CD14-positive monocyte (primary cell): ENCODE results near the gene CCDC40. TPM values are rescaled to one million over a fixed set of nuclear protein-coding genes. Genes with fewer than 3 reads are reported as not detected.

Source experiments
- DNase-seq, 3 donors: peaks; one replicate each; pipeline ENCODE4 v3.0.0-alpha.2; 2011 to 2022
- H2AFZ ChIP-seq: 2 replicates; pipeline ENCODE4 v1.6.0; 2012; ENCODE audit warnings: mild to moderate bottlenecking, low read depth, low read length, inconsistent platforms; ENCODE audit not compliant: insufficient read depth, poor library complexity, severe bottlenecking
- H3K27ac ChIP-seq, 2 donors: 1 replicate in 1 of 2; 2 replicates in 1 of 2; pipeline ENCODE4 v1.5.1; 2012 to 2013; ENCODE audit warnings: low read length in 2 of 2, control low read depth in 1 of 2, inconsistent platforms in 1 of 2, low read depth in 1 of 2, mild to moderate bottlenecking in 1 of 2
- H3K27me3 ChIP-seq, 2 donors: one replicate each; pipeline versions ENCODE4 v1.6.0 to v1.6.1; 2011 to 2013; ENCODE audit warnings: low read length in 2 of 2; ENCODE audit not compliant: control insufficient read depth in 2 of 2, insufficient read depth in 2 of 2
- H3K36me3 ChIP-seq, 2 donors: replicated peaks in 1 of 2; 1 replicate in 1 of 2; 2 replicates in 1 of 2; pipeline versions ENCODE4 v1.5.1 to v1.6.1; 2012 to 2013; ENCODE audit warnings: low read length in 2 of 2, control low read depth in 1 of 2, inconsistent platforms in 1 of 2, mild to moderate bottlenecking in 1 of 2; ENCODE audit not compliant: insufficient read depth in 2 of 2, control insufficient read depth in 1 of 2
- H3K4me1 ChIP-seq, 2 donors: 1 replicate in 1 of 2; 2 replicates in 1 of 2; pipeline versions ENCODE4 v1.5.1 to v1.6.1; 2012 to 2013; ENCODE audit warnings: low read length in 2 of 2, control low read depth in 1 of 2, inconsistent platforms in 1 of 2, mild to moderate bottlenecking in 1 of 2, moderate library complexity in 1 of 2; ENCODE audit not compliant: insufficient read depth in 2 of 2, control insufficient read depth in 1 of 2
- H3K4me2 ChIP-seq: replicated peaks from 2 replicates; pipeline ENCODE3; 2012; ENCODE audit warnings: low read length, moderate library complexity, mild to moderate bottlenecking; ENCODE audit not compliant: poor library complexity, severe bottlenecking; ENCODE audit errors: extremely low read depth
- H3K4me3 ChIP-seq, 3 experiments: fragments of 200-600 bp in 1 of 3; sonication (generic) in 1 of 3; replicated peaks in 1 of 3; 1 replicate in 2 of 3; 2 replicates in 1 of 3; pipeline ENCODE4 v1.5.1; 2011 to 2013; ENCODE audit warnings: low read length in 3 of 3, mild to moderate bottlenecking in 3 of 3, control low read depth in 2 of 3, low read depth in 2 of 3, inconsistent platforms in 1 of 3, moderate library complexity in 1 of 3
- H3K79me2 ChIP-seq: 2 replicates; pipeline ENCODE4 v1.6.0; 2012; ENCODE audit warnings: mild to moderate bottlenecking, control low read depth, inconsistent platforms, low read length, moderate library complexity; ENCODE audit not compliant: insufficient read depth
- H3K9ac ChIP-seq: 2 replicates; pipeline ENCODE4 v1.6.0; 2017; ENCODE audit warnings: low read length, mild to moderate bottlenecking; ENCODE audit not compliant: insufficient read depth, poor library complexity, severe bottlenecking
- H3K9me3 ChIP-seq, 2 donors: replicated peaks in 1 of 2; 1 replicate in 1 of 2; 2 replicates in 1 of 2; pipeline versions ENCODE4 v1.5.1 to v1.6.1; 2012 to 2013; ENCODE audit warnings: low read length in 2 of 2, control low read depth in 1 of 2; ENCODE audit not compliant: control insufficient read depth in 1 of 2, insufficient read depth in 1 of 2
- H4K20me1 ChIP-seq: 2 replicates; pipeline ENCODE4 v1.6.0; 2012; ENCODE audit warnings: mild to moderate bottlenecking, low read length, control low read depth, moderate library complexity; ENCODE audit not compliant: insufficient read depth
- H3K27ac Mint-ChIP-seq, 7 donors: one replicate each; pipeline ENCODE4 v1.8.0; 2020; ENCODE audit warnings: mild to moderate bottlenecking in 7 of 7, mixed read lengths in 7 of 7, moderate library complexity in 6 of 7, inconsistent platforms in 2 of 7
- H3K27me3 Mint-ChIP-seq, 3 donors: one replicate each; pipeline ENCODE4 v1.8.0; 2021 to 2022; ENCODE audit warnings: low read depth in 3 of 3, mild to moderate bottlenecking in 3 of 3, mixed read lengths in 3 of 3, moderate library complexity in 3 of 3, inconsistent platforms in 1 of 3
- H3K36me3 Mint-ChIP-seq, 2 donors: one replicate each; pipeline ENCODE4 v1.8.0; 2020; ENCODE audit warnings: mixed read lengths in 2 of 2, inconsistent platforms in 1 of 2, mild to moderate bottlenecking in 1 of 2
- H3K4me1 Mint-ChIP-seq: one replicate; pipeline ENCODE4 v1.8.0; 2020; ENCODE audit warnings: mild to moderate bottlenecking, mixed read lengths
- H3K4me3 Mint-ChIP-seq, 2 donors: one replicate each; pipeline ENCODE4 v1.8.0; 2020; ENCODE audit warnings: mild to moderate bottlenecking in 2 of 2, mixed read lengths in 2 of 2, moderate library complexity in 1 of 2
- H3K9me3 Mint-ChIP-seq, 7 donors: one replicate each; pipeline ENCODE4 v1.8.0; 2020 to 2022; ENCODE audit warnings: mixed read lengths in 7 of 7, mild to moderate bottlenecking in 6 of 7, moderate library complexity in 6 of 7, inconsistent platforms in 2 of 7
- CTCF ChIP-seq: fragments of 200-600 bp; IDR thresholded peaks from one replicate; pipeline ENCODE4 v1.8.0; 2022; ENCODE audit warnings: antibody characterized with exemption, mild to moderate bottlenecking
- WGBS: methylation state at CpG from one replicate; pipeline ENCODE4 v1.1.5; 2013; ENCODE audit warnings: missing lambda C conversion rate; ENCODE audit not compliant: insufficient coverage; 5-methylcytosine and 5-hydroxymethylcytosine counted together
- intact Hi-C, 2 donors: fragments of 100-400 bp; cut with micrococcal nuclease; formaldehyde crosslinking; loops; one replicate each; pipeline versions ENCODE4 v1.15.0 to v1.15.1; 2023
- polyA plus RNA-seq, 3 donors: library from polyadenylated mRNA; depleted of rRNA in 1 of 3; unstranded in 2 of 3; stranded (reverse) in 1 of 3; fragments of 300-500 nt in 2 of 3; fragments of >200 nt in 1 of 3; fragmentation: Illumina TruSeq in 2 of 3; gene quantifications; 1 replicate in 2 of 3; 2 replicates in 1 of 3; pipeline ENCODE4 v1.2.3, GENCODE V29; 2012 to 2021

CCDC40 gene
- polyA plus RNA-seq, 3 donors: 0.21 to 0.27 TPM; not detected in 1

- Mint-ChIP-seq H3K27me3 (peaks cover 2 to 3% (median 2%) of the 10 kb centered on the region in 3 donors), H3K4me3 (no peak overlapping the region), H3K27ac (no peak overlapping the region), H3K4me1 (no peaks in the 10 kb centered on the region), H3K9me3 (no peaks in the 10 kb centered on the region), H3K36me3 (no peaks in the 10 kb centered on the region)
- Histone ChIP-seq H3K4me1 (no peaks in the 10 kb centered on the region), H3K36me3 (no peaks in the 10 kb centered on the region), H3K79me2 (no peaks in the 10 kb centered on the region), H4K20me1 (no peaks in the 10 kb centered on the region), H3K9ac (no peak overlapping the region), H3K4me2 (no peak overlapping the region), H2AFZ (no peak overlapping the region), H3K27me3 (no peaks in the 10 kb centered on the region), H3K9me3 (no peaks in the 10 kb centered on the region), H3K27ac (no peak overlapping the region), H3K4me3 (no peak overlapping the region)
- intact Hi-C loops: no loop called here
- TF ChIP-seq CTCF: no peak
- WGBS: 99% methylated on average over 15 of the region's 16 CpGs
- DNase-seq: no peak
Measured at GRCh38 chr17:80050706-80051105, 14.3 kb downstream of the CCDC40 start.

DNA sequence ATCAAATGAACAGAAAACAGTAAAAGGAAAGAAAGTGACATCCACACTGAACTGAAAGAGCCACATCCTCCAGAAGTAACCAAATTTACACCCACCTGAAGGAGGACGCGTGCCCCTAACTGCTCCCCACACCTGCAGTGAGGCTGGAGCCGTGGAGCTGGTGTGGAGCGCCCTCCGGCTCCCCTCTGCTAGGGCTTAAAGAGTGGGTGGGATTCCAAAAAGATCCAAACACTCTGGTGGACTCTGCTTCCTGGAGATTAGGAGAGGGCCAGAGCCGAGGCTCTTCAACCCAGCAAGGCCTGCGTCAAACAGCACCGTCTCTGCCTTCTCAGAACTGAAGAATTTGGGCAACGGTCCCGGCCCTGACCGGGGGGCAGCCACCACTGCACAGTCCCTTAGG is 15.2 kb downstream of the CCDC40 start:
- Histone ChIP-seq H3K4me3 (no peak overlapping the region), H4K20me1 (no peaks in the 10 kb centered on the region), H3K27me3 (no peaks in the 10 kb centered on the region), H3K4me2 (no peak overlapping the region), H3K9ac (no peak overlapping the region), H3K27ac (no peak overlapping the region), H3K9me3 (no peaks in the 10 kb centered on the region), H2AFZ (no peak overlapping the region), H3K79me2 (no peaks in the 10 kb centered on the region), H3K4me1 (no peaks in the 10 kb centered on the region), H3K36me3 (no peaks in the 10 kb centered on the region)
- 76% methylated on average over 3 of the region's 11 CpGs for WGBS
- Mint-ChIP-seq H3K27ac (no peak overlapping the region), H3K27me3 (peaks cover 2 to 3% (median 3%) of the 10 kb centered on the region in 3 donors), H3K36me3 (no peaks in the 10 kb centered on the region), H3K4me1 (no peaks in the 10 kb centered on the region), H3K4me3 (no peak overlapping the region), H3K9me3 (no peaks in the 10 kb centered on the region)
- intact Hi-C loops: no loop called here
- no peak for DNase-seq
- TF ChIP-seq CTCF: no peak
